ENCODE results near the gene ACSM3. TPM values are rescaled to one million over a fixed set of nuclear protein-coding genes. Genes with fewer than 3 reads are reported as not detected.
"Not testable (repeated sequence)": the region's sequence is repeated elsewhere in the genome, so short reads cannot be mapped to it uniquely, and the experiment has no call there.

ACSM3 gene
- total and polyA plus RNA-seq, 4 donors: 29.2 to 71.8 (median 50.3) TPM

DNA sequence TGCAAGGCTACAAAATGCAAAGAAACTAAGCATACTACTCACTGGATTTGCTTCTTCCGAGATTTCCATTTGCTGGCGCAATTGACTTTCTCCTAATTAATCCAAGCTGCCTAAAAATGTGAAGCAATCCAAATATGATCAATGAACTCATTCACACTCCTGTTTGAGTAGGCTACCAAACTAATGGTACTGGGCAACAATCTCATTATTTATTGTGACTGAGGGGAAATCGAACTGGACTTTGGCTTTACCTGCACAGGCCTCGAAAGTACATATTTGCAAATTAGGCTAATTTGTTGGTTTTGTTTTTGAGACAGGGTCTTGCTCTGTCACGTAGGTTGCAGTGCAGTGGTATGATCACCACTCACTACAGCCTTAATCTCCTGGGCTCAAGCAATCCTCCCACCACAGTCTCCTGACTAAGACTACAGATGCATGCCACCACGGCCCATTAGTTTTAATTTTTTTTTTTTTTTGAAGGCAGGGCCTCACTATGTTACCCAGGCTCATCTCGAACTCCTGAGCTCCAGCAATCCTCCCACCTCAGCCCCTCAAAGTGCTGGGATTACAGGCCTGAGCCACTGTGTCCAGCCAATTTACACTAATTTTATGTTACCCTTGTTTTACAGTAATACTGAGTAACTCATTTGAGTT is 39.9 kb downstream of the ACSM3 start:
- H3K9me3 ChIP-seq (ENCODE audit: control insufficient read depth in 4 of 4, low read length in 3 of 4): no peaks in the 10 kb centered on the region
- peaks cover 0 to 10% (median 7%) of the 10 kb centered on the region in 4 donors for H3K36me3 ChIP-seq (ENCODE audit: control insufficient read depth in 4 of 4, insufficient read depth in 3 of 4, low read depth in 1 of 4, low read length in 3 of 4)
- H3K4me1 ChIP-seq (ENCODE audit: control insufficient read depth in 4 of 4, insufficient read depth in 4 of 4, low read length in 3 of 4): peaks cover 9 to 33% (median 24%) of the 10 kb centered on the region in 4 donors
- H3K27ac ChIP-seq (ENCODE audit: low read depth in 1 of 2, low read length in 2 of 2): peak overlapping the region; percentile 23 to 61
- WGBS: 43% methylated on average over 7 of the region's 7 CpGs
- TF ChIP-seq SP1 (IDR thresholded peaks at IDR 0.05) (peak; percentile 71), FOXA1 (IDR thresholded peaks at IDR 0.05) (no peak), TAF1 (conservative IDR thresholded peaks at IDR 0.05) (no peak), RAD21 (IDR thresholded peaks at IDR 0.05) (no peak), NR2F2 (IDR thresholded peaks at IDR 0.05) (no peak), EGR1 (IDR thresholded peaks at IDR 0.05; ENCODE audit: low read depth in 2 of 2) (no peak), GABPA (IDR thresholded peaks at IDR 0.05 in 1 of 2, conservative IDR thresholded peaks at IDR 0.05 in 1 of 2) (peak in 1 of 2 donors; percentile 50), YY1 (IDR thresholded peaks at IDR 0.05) (peak; percentile 53), FOXA2 (IDR thresholded peaks at IDR 0.05) (no peak), HNF4G (IDR thresholded peaks at IDR 0.05) (peak; percentile 60), JUND (IDR thresholded peaks at IDR 0.05) (peak; percentile 24 to 32), HNF4A (conservative IDR thresholded peaks at IDR 0.05) (peak; percentile 78 to 81), RXRA (IDR thresholded peaks at IDR 0.05) (peak; percentile 37 to 64)
- TF ChIP-seq, protein P1, sequence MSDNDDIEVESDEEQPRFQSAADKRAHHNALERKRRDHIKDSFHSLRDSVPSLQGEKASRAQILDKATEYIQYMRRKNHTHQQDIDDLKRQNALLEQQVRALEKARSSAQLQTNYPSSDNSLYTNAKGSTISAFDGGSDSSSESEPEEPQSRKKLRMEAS (IDR thresholded peaks at IDR 0.05): peak; percentile 39
- TF ChIP-seq, protein P2, sequence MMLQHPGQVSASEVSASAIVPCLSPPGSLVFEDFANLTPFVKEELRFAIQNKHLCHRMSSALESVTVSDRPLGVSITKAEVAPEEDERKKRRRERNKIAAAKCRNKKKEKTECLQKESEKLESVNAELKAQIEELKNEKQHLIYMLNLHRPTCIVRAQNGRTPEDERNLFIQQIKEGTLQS (IDR thresholded peaks at IDR 0.05): no peak
- TF ChIP-seq, protein P3, sequence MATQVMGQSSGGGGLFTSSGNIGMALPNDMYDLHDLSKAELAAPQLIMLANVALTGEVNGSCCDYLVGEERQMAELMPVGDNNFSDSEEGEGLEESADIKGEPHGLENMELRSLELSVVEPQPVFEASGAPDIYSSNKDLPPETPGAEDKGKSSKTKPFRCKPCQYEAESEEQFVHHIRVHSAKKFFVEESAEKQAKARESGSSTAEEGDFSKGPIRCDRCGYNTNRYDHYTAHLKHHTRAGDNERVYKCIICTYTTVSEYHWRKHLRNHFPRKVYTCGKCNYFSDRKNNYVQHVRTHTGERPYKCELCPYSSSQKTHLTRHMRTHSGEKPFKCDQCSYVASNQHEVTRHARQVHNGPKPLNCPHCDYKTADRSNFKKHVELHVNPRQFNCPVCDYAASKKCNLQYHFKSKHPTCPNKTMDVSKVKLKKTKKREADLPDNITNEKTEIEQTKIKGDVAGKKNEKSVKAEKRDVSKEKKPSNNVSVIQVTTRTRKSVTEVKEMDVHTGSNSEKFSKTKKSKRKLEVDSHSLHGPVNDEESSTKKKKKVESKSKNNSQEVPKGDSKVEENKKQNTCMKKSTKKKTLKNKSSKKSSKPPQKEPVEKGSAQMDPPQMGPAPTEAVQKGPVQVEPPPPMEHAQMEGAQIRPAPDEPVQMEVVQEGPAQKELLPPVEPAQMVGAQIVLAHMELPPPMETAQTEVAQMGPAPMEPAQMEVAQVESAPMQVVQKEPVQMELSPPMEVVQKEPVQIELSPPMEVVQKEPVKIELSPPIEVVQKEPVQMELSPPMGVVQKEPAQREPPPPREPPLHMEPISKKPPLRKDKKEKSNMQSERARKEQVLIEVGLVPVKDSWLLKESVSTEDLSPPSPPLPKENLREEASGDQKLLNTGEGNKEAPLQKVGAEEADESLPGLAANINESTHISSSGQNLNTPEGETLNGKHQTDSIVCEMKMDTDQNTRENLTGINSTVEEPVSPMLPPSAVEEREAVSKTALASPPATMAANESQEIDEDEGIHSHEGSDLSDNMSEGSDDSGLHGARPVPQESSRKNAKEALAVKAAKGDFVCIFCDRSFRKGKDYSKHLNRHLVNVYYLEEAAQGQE (IDR thresholded peaks at IDR 0.05): peak; percentile 24
- TF ChIP-seq, protein P4, sequence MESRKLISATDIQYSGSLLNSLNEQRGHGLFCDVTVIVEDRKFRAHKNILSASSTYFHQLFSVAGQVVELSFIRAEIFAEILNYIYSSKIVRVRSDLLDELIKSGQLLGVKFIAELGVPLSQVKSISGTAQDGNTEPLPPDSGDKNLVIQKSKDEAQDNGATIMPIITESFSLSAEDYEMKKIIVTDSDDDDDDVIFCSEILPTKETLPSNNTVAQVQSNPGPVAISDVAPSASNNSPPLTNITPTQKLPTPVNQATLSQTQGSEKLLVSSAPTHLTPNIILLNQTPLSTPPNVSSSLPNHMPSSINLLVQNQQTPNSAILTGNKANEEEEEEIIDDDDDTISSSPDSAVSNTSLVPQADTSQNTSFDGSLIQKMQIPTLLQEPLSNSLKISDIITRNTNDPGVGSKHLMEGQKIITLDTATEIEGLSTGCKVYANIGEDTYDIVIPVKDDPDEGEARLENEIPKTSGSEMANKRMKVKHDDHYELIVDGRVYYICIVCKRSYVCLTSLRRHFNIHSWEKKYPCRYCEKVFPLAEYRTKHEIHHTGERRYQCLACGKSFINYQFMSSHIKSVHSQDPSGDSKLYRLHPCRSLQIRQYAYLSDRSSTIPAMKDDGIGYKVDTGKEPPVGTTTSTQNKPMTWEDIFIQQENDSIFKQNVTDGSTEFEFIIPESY (IDR thresholded peaks at IDR 0.05): no peak
- TF ChIP-seq, protein P5, sequence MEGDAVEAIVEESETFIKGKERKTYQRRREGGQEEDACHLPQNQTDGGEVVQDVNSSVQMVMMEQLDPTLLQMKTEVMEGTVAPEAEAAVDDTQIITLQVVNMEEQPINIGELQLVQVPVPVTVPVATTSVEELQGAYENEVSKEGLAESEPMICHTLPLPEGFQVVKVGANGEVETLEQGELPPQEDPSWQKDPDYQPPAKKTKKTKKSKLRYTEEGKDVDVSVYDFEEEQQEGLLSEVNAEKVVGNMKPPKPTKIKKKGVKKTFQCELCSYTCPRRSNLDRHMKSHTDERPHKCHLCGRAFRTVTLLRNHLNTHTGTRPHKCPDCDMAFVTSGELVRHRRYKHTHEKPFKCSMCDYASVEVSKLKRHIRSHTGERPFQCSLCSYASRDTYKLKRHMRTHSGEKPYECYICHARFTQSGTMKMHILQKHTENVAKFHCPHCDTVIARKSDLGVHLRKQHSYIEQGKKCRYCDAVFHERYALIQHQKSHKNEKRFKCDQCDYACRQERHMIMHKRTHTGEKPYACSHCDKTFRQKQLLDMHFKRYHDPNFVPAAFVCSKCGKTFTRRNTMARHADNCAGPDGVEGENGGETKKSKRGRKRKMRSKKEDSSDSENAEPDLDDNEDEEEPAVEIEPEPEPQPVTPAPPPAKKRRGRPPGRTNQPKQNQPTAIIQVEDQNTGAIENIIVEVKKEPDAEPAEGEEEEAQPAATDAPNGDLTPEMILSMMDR (IDR thresholded peaks at IDR 0.05; ENCODE audit: low read depth, low read length, missing input control): no peak
- H3K27me3 ChIP-seq (ENCODE audit: control insufficient read depth in 4 of 4, insufficient read depth in 4 of 4, low read length in 3 of 4): no peaks in the 10 kb centered on the region
- no peak for DNase-seq (ENCODE audit: low spot score)
- H3K9ac ChIP-seq (ENCODE audit: low read depth in 1 of 2, low read length in 2 of 2): peak overlapping the region in 1 of 2 donors; percentile 17
- H3K4me3 ChIP-seq (ENCODE audit: low read depth in 1 of 3, low read length in 3 of 3): no peak overlapping the region

DNA sequence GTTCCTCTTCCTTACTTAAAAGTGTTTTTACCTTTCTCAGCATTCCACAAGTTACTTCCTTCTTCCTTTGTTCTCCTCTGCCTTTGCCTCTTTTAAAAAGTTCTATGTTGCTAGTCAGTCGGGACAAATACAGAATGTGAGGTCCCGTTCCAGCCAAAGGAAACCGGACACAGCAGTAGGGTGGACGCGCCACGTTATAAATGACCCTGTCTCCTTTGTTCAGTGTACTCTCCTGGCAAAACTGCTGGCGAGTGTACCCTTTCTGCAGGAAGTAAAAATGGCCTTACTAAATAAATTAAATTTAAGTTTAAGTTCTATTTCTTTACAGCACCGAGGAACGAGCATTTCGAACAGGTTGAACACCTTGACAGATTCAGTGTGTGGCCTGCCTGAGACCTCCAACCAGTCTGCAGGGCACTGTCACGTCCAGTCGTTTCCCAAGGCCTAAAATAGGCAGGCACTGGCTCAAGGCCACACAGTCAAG is 41.9 kb downstream of the ACSM3 start:
- DNase-seq (ENCODE audit: low spot score); H3K36me3 ChIP-seq (ENCODE audit: control insufficient read depth in 4 of 4, insufficient read depth in 3 of 4, low read depth in 1 of 4, low read length in 3 of 4): not testable (repeated sequence)
- peak overlapping the region; percentile 82 to 88 for H3K27ac ChIP-seq (ENCODE audit: low read depth in 1 of 2, low read length in 2 of 2)

More for the DNA sequence above, 41.9 kb downstream of the ACSM3 start:
- H3K4me3 ChIP-seq (ENCODE audit: low read depth in 1 of 3, low read length in 3 of 3): peak overlapping the region; percentile 77 to 90 (median 87)
- WGBS: 5% methylated on average over 12 of the region's 12 CpGs
- H3K27me3 ChIP-seq (ENCODE audit: control insufficient read depth in 4 of 4, insufficient read depth in 4 of 4, low read length in 3 of 4); H3K9me3 ChIP-seq (ENCODE audit: control insufficient read depth in 4 of 4, low read length in 3 of 4): not testable (repeated sequence)
- peak overlapping the region; percentile 52 to 82 for H3K9ac ChIP-seq (ENCODE audit: low read depth in 1 of 2, low read length in 2 of 2)
- H3K4me1 ChIP-seq (ENCODE audit: control insufficient read depth in 4 of 4, insufficient read depth in 4 of 4, low read length in 3 of 4): peaks cover 9 to 33% (median 24%) of the 10 kb centered on the region in 4 donors
